Gastroesophageal sphincter (tissue), 4 donors: ENCODE results near the gene NEK6. TPM values are rescaled to one million over a fixed set of nuclear protein-coding genes. Genes with fewer than 3 reads are reported as not detected.

Source experiments
- ATAC-seq: fragments of 150-250 bp; one replicate; pipeline ENCODE4 v1.9.1; 2016; ENCODE audit warnings: mild to moderate bottlenecking, moderate library complexity
- H3K27ac ChIP-seq, 4 donors: fragments of 200-600 bp; sonication (generic) in 3 of 4; 1 replicate in 3 of 4; 2 replicates in 1 of 4; pipeline ENCODE4 v1.5.1; 2016 to 2019
- H3K27me3 ChIP-seq: fragments of 200-600 bp; sonication (generic); one replicate; pipeline ENCODE4 v1.5.1; 2019
- H3K36me3 ChIP-seq, 2 donors: fragments of 200-600 bp; sonication (generic); one replicate each; pipeline ENCODE4 v1.5.1; 2019; ENCODE audit warnings: control low read depth in 1 of 2
- H3K4me1 ChIP-seq, 3 donors: fragments of 200-600 bp; sonication (generic); 1 replicate in 2 of 3; 2 replicates in 1 of 3; pipeline ENCODE4 v1.5.1; 2016 to 2019; ENCODE audit warnings: control low read depth in 2 of 3
- H3K4me3 ChIP-seq, 2 donors: fragments of 200-600 bp; sonication (generic); one replicate each; pipeline ENCODE4 v1.5.1; 2019; ENCODE audit warnings: mild to moderate bottlenecking in 1 of 2, moderate library complexity in 1 of 2
- H3K9me3 ChIP-seq, 3 donors: fragments of 200-600 bp; sonication (generic); one replicate each; pipeline ENCODE4 v1.5.1; 2017 to 2019; ENCODE audit warnings: control low read depth in 2 of 3
- EP300 ChIP-seq: sonication (generic); formaldehyde crosslinking; IDR thresholded peaks from one replicate; pipeline ENCODE4 v1.6.1; 2017; ENCODE audit warnings: antibody characterized with exemption, mild to moderate bottlenecking
- POLR2A ChIP-seq, 2 donors: fragments of 450-650 bp; IDR thresholded peaks; one replicate each; pipeline ENCODE4 v1.6.1; 2017; ENCODE audit warnings: antibody characterized with exemption in 2 of 2, mild to moderate bottlenecking in 2 of 2, moderate library complexity in 1 of 2
- POLR2AphosphoS5 ChIP-seq: sonication (generic); formaldehyde crosslinking; IDR thresholded peaks from one replicate; pipeline ENCODE4 v1.6.1; 2017; ENCODE audit warnings: antibody characterized with exemption
- WGBS, 2 donors: methylation state at CpG; one replicate each; pipeline ENCODE4 v1.1.5; 2018; ENCODE audit warnings: low coverage in 1 of 2; 5-methylcytosine and 5-hydroxymethylcytosine counted together
- total RNA-seq, 4 donors: library from RNA; depleted of rRNA; stranded (reverse); fragments of >200 nt; gene quantifications; one replicate each; pipeline ENCODE4 v1.1.0, GENCODE V29; 2016
- TF ChIP-seq, protein P1 (sequence below), 4 experiments: fragments of 200-600 bp in 2 of 4; fragments of 450-650 bp in 2 of 4; sonication (generic) in 1 of 4; IDR thresholded peaks; one replicate each; pipeline ENCODE4 v1.5.1; 2017 to 2019; ENCODE audit warnings: antibody characterized with exemption in 4 of 4, mild to moderate bottlenecking in 2 of 4, moderate library complexity in 2 of 4

NEK6 gene
- total RNA-seq, 4 donors from 2014 or later, result 13.2 to 31.7 (median 19.3) TPM

DNA sequence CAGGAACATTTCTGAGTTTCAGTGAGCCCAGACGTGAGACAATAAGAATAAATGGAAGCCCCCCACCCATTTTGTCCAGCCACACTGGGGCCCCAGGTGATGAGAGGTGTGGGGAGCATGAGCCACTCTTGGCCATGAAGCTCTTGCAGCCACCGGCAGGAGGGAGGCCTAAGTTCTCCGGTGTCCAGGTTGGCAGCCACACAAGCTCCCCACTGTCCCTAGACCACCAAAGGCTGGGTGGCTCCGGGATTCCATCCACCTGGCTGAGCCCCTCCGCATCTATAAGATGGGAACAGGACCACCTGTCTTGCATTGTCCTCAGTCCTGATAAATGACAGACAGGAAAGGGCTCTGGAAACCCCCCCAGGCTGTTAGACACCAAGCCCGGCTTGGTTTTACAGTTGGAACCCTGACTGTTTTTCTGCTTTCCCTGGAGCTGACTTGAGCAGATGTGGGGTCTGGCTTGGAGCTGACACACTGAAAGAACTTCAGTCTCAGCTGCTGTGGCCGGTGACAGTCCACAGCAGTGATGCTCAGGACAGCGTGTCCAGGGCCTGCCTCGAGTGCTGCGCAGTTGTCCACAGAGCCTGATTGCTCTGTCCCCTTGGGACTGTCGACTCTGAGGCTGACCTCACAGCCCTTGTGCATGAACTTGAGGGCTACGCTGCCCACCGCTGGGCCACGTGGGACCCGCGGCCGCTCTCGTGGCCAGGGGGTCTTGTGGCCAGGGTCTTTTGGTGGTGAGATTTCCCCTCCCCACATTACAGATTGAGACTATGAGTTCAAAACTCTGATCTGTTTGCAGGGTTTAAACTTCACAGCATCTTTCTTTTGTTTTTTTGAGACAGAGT is 82.7 kb downstream of the NEK6 start:
- no CpG with 5 or more reads among the region's 18 CpGs for WGBS, 2 donors

DNA sequence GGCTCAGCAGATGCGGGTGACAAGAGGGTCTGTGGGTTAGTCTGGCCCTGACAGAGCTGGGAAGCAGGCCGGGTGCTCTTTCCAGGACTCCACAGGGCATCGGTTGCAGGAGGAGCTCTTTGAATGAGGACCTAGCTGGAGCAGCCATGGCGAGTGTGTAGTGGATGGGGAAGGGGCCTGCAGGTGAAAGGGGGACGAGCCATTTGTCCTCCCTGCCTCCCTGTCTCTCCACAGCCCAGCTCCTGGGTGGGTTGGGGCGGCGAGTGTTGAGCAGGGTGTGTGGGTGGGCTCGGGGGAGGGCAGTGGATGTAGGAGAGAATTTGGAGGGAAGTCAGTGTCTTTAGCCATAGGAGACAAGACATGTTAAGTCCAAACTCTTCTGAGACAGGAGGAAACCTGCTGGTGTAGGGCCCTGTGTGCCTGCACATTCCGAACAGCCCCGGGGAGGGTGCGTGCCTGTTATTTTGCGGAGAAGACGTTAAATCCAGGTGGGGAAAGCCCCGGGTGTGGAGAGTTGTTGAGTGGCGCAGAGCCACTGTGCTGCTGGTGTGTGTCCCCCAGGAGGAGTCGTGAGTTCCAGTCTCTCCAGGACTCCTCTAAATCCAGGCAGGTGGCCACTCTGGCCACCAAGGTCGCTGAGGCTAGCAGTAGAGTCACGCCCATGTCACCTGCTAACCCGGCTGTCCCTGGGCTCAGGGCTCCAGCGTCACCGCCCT is 83.9 kb downstream of the NEK6 start:
- WGBS, 2 donors, result 70 to 92% methylated on average over 2 to 8 of the region's 21 CpGs
- ATAC-seq, result no peak
- H3K36me3 ChIP-seq, result peaks cover 0 to 79% of the 10 kb centered on the region in 2 donors
- H3K9me3 ChIP-seq, result peaks cover 0 to 13% (median 0%) of the 10 kb centered on the region in 3 donors
- H3K4me1 ChIP-seq, result peaks cover 0 to 23% (median 11%) of the 10 kb centered on the region in 3 donors
- no peaks in the 10 kb centered on the region for H3K27me3 ChIP-seq
- TF ChIP-seq EP300 (no peak), POLR2AphosphoS5 (no peak), POLR2A (IDR thresholded peaks at IDR 0.05) (no peak)
- TF ChIP-seq, protein P1, sequence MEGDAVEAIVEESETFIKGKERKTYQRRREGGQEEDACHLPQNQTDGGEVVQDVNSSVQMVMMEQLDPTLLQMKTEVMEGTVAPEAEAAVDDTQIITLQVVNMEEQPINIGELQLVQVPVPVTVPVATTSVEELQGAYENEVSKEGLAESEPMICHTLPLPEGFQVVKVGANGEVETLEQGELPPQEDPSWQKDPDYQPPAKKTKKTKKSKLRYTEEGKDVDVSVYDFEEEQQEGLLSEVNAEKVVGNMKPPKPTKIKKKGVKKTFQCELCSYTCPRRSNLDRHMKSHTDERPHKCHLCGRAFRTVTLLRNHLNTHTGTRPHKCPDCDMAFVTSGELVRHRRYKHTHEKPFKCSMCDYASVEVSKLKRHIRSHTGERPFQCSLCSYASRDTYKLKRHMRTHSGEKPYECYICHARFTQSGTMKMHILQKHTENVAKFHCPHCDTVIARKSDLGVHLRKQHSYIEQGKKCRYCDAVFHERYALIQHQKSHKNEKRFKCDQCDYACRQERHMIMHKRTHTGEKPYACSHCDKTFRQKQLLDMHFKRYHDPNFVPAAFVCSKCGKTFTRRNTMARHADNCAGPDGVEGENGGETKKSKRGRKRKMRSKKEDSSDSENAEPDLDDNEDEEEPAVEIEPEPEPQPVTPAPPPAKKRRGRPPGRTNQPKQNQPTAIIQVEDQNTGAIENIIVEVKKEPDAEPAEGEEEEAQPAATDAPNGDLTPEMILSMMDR (IDR thresholded peaks at IDR 0.05), result no peak
- no peak overlapping the region for H3K4me3 ChIP-seq
- H3K27ac ChIP-seq, result peak overlapping the region in 1 of 4 donors; percentile 69

More for the DNA sequence above, 82.7 kb downstream of the NEK6 start:
- H3K27ac ChIP-seq, result no peak overlapping the region
- H3K4me1 ChIP-seq, result peaks cover 0 to 23% (median 11%) of the 10 kb centered on the region in 3 donors
- no peak overlapping the region for H3K4me3 ChIP-seq
- ATAC-seq, result no peak
- peaks cover 0 to 79% of the 10 kb centered on the region in 2 donors for H3K36me3 ChIP-seq
- peaks cover 0 to 13% (median 0%) of the 10 kb centered on the region in 3 donors for H3K9me3 ChIP-seq
- H3K27me3 ChIP-seq, result no peaks in the 10 kb centered on the region
- TF ChIP-seq POLR2AphosphoS5 (no peak), POLR2A (IDR thresholded peaks at IDR 0.05) (no peak), EP300 (no peak)
- TF ChIP-seq, protein P1 (IDR thresholded peaks at IDR 0.05), result no peak

DNA sequence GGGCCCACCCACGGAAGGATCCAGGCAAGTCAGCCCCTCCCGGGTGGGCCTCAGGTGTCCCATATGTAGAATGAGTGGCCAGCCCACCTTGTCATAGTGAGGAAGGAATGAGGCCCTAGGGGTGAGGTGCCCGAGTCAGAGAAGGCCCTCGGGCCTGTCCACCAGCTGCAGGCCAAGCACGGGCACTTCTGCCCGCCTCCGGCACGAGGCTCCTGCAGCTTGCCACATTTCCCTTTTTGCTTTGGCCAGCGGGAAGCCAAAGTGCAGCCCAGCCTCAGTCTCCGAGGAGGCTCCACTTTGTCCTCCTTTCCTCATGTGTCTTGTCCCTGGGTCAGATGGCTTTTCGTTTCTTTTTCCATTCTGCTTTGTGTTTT is 84.6 kb downstream of the NEK6 start:
- no peak for ATAC-seq
- TF ChIP-seq, protein P1 (IDR thresholded peaks at IDR 0.05), result no peak
- TF ChIP-seq EP300, result no peak
- TF ChIP-seq POLR2AphosphoS5, result no peak
- TF ChIP-seq POLR2A (IDR thresholded peaks at IDR 0.05), result no peak
- H3K27me3 ChIP-seq, result no peaks in the 10 kb centered on the region
- H3K9me3 ChIP-seq, result peaks cover 0 to 7% (median 0%) of the 10 kb centered on the region in 3 donors
- peaks cover 0 to 23% (median 11%) of the 10 kb centered on the region in 3 donors for H3K4me1 ChIP-seq
- no peak overlapping the region for H3K4me3 ChIP-seq
- H3K27ac ChIP-seq, result peak overlapping the region in 3 of 4 donors; percentile 69 to 73 (median 72)
- peaks cover 0 to 79% of the 10 kb centered on the region in 2 donors for H3K36me3 ChIP-seq
- WGBS, 2 donors, result 33 to 100% methylated on average over 1 of the region's 11 CpGs

DNA sequence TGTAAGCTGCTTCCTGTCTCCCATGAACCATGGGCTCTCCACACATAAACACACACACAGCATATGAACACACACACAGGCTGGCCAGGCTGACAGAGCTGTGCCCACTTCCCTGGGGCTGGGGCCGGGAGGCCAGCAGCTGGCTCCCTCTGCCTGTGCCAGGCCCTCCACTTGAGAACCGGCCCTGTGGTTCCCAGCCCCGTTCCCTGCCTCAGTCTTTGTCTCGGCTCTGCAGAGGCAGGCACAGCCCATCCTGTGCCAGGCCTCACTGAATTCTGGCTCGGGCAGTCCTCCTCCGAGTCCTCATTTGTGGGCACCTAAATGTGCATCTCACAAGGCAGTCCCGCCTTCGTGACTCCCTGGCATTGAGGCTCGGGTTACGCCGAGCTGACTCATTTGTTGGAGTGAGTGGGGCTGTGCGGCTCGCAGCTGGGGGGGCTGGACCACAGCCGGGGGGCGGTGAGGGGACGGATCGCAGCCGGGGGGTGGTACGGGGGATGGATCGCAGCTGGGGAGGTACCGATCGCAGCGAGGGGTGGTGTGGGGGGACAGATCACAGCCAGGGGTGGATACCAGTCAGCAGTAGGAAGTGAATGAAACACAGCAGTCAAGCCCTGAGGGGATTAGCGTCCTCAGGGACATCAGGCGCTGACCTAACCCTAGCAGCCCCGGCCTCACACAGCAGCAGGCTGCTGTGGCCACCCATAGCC is 85.2 kb downstream of the NEK6 start:
- H3K27me3 ChIP-seq, result no peaks in the 10 kb centered on the region
- TF ChIP-seq POLR2A (IDR thresholded peaks at IDR 0.05) (no peak), POLR2AphosphoS5 (peak; percentile 52)
- peaks cover 0 to 1% (median 0%) of the 10 kb centered on the region in 3 donors for H3K9me3 ChIP-seq
- peaks cover 0 to 79% of the 10 kb centered on the region in 2 donors for H3K36me3 ChIP-seq
- peak overlapping the region in 3 of 4 donors; percentile 69 to 73 (median 72) for H3K27ac ChIP-seq
- peak; percentile 80 for ATAC-seq
- 40% methylated on average over 1 of the region's 26 CpGs; no CpG with 5 or more reads in 1 of the 2 donors for WGBS, 2 donors
- peaks cover 0 to 23% (median 11%) of the 10 kb centered on the region in 3 donors for H3K4me1 ChIP-seq
- H3K4me3 ChIP-seq, result peak overlapping the region in 1 of 2 donors; percentile 28
